HFFc6 (cell line): Measurements from ENCODE around the gene GBX2. TPM values are rescaled to one million over a fixed set of nuclear protein-coding genes. Genes with fewer than 3 reads are reported as not detected.
A peak's percentile ranks its signal among the peaks of the same experiment; 100 is the strongest.

ENCODE experiments used
- DNase-seq: peaks from one replicate; pipeline ENCODE4 v3.0.0-alpha.2; 2018
- H3K27ac Mint-ChIP-seq: 2 replicates; pipeline ENCODE4 v1.8.0; 2020; ENCODE audit warnings: mild to moderate bottlenecking, mixed read lengths
- H3K27me3 Mint-ChIP-seq: 2 replicates; pipeline ENCODE4 v1.8.0; 2021; ENCODE audit warnings: mild to moderate bottlenecking, moderate library complexity, mixed read lengths; ENCODE audit not compliant: insufficient read depth
- H3K36me3 Mint-ChIP-seq: 2 replicates; pipeline ENCODE4 v1.8.0; 2021; ENCODE audit warnings: low read depth, mixed read lengths
- H3K4me1 Mint-ChIP-seq: 2 replicates; pipeline ENCODE4 v1.8.0; 2020; ENCODE audit warnings: low read depth, mixed read lengths
- H3K4me3 Mint-ChIP-seq: 2 replicates; pipeline ENCODE4 v1.8.0; 2020; ENCODE audit warnings: mild to moderate bottlenecking, moderate library complexity, mixed read lengths
- H3K9me3 Mint-ChIP-seq: 2 replicates; pipeline ENCODE4 v1.8.0; 2020; ENCODE audit warnings: mild to moderate bottlenecking, mixed read lengths
- total RNA-seq, 6 experiments: library from RNA; stranded (reverse); fragmentation: NEBNext Ultra II Directional; extraction: Animal tissue kit (Norgen Biotek cat#: 25700); gene quantifications; 2 replicates in 1 of 6; 3 replicates in 5 of 6; pipeline ENCODE4 v1.2.3, GENCODE V29; 2021
- TF ChIP-seq, protein P1 (sequence below): fragments of 200-600 bp; sonication (generic); IDR thresholded peaks from 2 replicates; pipeline ENCODE4 v1.5.0; 2021; ENCODE audit warnings: antibody characterized with exemption, mild to moderate bottlenecking

Gene GBX2
- total RNA-seq, 6 experiments from 2014 or later = not detected

DNA sequence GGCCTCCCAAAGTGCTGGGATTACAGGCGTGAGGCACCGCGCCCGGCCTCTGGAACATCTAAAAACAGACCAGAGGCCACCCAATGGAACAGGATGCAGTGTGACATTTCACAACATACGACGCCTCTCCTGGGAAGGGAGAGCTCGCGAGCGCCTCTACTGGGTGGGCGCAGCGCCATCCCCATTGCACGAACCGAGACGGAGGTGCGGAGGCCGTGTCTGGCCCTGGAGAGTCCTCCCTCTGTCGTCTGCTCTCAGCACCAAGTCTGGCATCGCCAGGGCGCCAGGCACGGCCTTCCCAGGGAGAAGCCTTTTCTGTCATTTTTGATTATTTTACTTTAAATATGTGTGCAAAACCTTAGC is 9.4 kb upstream of the GBX2 start:
- no peaks in the 10 kb centered on the region for H3K36me3 Mint-ChIP-seq
- DNase-seq = no peak
- peaks cover 55% of the 10 kb centered on the region for H3K4me1 Mint-ChIP-seq
- no peaks in the 10 kb centered on the region for H3K9me3 Mint-ChIP-seq
- TF ChIP-seq, protein P1, sequence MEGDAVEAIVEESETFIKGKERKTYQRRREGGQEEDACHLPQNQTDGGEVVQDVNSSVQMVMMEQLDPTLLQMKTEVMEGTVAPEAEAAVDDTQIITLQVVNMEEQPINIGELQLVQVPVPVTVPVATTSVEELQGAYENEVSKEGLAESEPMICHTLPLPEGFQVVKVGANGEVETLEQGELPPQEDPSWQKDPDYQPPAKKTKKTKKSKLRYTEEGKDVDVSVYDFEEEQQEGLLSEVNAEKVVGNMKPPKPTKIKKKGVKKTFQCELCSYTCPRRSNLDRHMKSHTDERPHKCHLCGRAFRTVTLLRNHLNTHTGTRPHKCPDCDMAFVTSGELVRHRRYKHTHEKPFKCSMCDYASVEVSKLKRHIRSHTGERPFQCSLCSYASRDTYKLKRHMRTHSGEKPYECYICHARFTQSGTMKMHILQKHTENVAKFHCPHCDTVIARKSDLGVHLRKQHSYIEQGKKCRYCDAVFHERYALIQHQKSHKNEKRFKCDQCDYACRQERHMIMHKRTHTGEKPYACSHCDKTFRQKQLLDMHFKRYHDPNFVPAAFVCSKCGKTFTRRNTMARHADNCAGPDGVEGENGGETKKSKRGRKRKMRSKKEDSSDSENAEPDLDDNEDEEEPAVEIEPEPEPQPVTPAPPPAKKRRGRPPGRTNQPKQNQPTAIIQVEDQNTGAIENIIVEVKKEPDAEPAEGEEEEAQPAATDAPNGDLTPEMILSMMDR = no peak
- H3K4me3 Mint-ChIP-seq = no peak overlapping the region
- H3K27ac Mint-ChIP-seq = no peak overlapping the region
- H3K27me3 Mint-ChIP-seq = peaks cover 18% of the 10 kb centered on the region

- peaks cover 22% of the 10 kb centered on the region for H3K27me3 Mint-ChIP-seq
- no peaks in the 10 kb centered on the region for H3K9me3 Mint-ChIP-seq
- H3K27ac Mint-ChIP-seq = no peak overlapping the region
- H3K4me3 Mint-ChIP-seq = no peak overlapping the region
- TF ChIP-seq, protein P1 = no peak
- H3K36me3 Mint-ChIP-seq = no peaks in the 10 kb centered on the region
- DNase-seq = no peak
- H3K4me1 Mint-ChIP-seq = peaks cover 58% of the 10 kb centered on the region
These were observed 8.8 kb upstream of the GBX2 start for GRCh38 chr2:236176951-236177350.

DNA sequence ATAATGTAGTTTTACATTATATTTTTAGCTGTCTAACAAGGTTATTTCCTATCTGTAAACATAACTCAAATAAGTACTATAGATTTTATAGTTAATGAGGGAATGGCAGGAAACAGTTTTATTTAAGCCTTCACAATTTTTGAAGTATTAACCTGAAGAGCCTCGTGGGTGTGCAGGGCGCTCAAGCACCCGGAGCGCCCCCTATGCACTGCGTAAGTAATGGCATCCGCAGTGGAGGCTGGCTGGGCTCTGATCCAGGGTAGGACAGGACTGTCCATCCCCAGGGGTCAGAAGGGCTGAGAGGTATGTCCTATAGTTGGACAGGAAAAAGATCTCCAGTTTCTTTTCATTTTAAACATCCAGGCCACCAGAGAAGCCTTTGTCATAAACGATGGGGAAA is 8.2 kb upstream of the GBX2 start:
- no peak overlapping the region for H3K27ac Mint-ChIP-seq
- H3K27me3 Mint-ChIP-seq = peaks cover 22% of the 10 kb centered on the region
- DNase-seq = no peak
- peaks cover 60% of the 10 kb centered on the region for H3K4me1 Mint-ChIP-seq
- H3K36me3 Mint-ChIP-seq = no peaks in the 10 kb centered on the region
- no peaks in the 10 kb centered on the region for H3K9me3 Mint-ChIP-seq
- TF ChIP-seq, protein P1 = peak; percentile 80
- no peak overlapping the region for H3K4me3 Mint-ChIP-seq

DNA sequence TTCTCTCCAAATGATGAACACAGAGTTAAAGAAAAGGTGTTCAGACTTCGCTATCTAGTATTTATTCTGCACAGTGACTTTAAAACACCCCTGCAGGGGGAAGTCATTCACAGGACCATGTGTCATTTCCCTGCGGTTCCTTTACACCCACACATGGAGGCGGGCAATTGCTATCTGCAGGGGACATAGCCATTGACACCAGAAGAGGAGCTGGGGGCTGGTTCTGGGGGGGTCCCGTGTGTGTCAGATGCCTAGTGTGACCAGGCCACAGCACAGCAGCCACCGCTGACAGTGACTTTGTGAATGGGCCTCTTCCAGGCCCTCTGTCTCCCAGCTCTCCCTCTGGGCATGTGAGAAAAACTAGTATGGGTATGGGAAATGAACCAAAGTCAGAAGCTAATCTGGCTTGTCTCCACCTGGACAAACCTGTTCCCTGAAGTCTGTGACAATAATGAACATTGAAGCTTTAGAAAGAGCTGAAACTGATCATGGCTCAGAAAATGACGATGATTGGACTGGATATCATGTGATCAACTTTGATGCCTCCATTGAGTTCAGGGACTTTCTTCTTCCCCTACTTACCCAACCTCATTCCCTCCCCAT is 7.5 kb upstream of the GBX2 start:
- H3K4me3 Mint-ChIP-seq = no peak overlapping the region
- H3K27me3 Mint-ChIP-seq = peaks cover 28% of the 10 kb centered on the region
- TF ChIP-seq, protein P1 = no peak
- no peak overlapping the region for H3K27ac Mint-ChIP-seq
- DNase-seq = no peak
- H3K4me1 Mint-ChIP-seq = peaks cover 56% of the 10 kb centered on the region
- H3K36me3 Mint-ChIP-seq = no peaks in the 10 kb centered on the region
- no peaks in the 10 kb centered on the region for H3K9me3 Mint-ChIP-seq

- no peak for DNase-seq
- H3K9me3 Mint-ChIP-seq = no peaks in the 10 kb centered on the region; the same call in 1 of the 2 replicates
- peaks cover 41% of the 10 kb centered on the region for H3K27me3 Mint-ChIP-seq
- H3K4me1 Mint-ChIP-seq = peaks cover 40% of the 10 kb centered on the region
- H3K36me3 Mint-ChIP-seq = no peaks in the 10 kb centered on the region
- TF ChIP-seq, protein P1 = no peak
- H3K4me3 Mint-ChIP-seq = no peak overlapping the region
- no peak overlapping the region for H3K27ac Mint-ChIP-seq
These were observed 5.8 kb upstream of the GBX2 start for GRCh38 chr2:236173729-236174607.
